Esophagus muscularis mucosa (tissue), 4 donors: ENCODE results near the gene TRIM24. TPM values are rescaled to one million over a fixed set of nuclear protein-coding genes. Genes with fewer than 3 reads are reported as not detected.

Experiments
- DNase-seq: peaks from one replicate; pipeline ENCODE4 v3.0.0-alpha.2; 2017; ENCODE audit errors: extremely low spot score
- H3K27ac ChIP-seq, 4 donors: fragments of 200-600 bp; sonication (generic); replicated peaks in 1 of 4; 1 replicate in 3 of 4; 2 replicates in 1 of 4; pipeline ENCODE4 v1.5.1; 2016 to 2019; ENCODE audit warnings: mild to moderate bottlenecking in 1 of 4
- H3K27me3 ChIP-seq, 4 donors: fragments of 200-600 bp; sonication (generic); one replicate each; pipeline versions ENCODE4 v1.5.1 to v1.6.0; 2016 to 2019
- H3K36me3 ChIP-seq, 4 donors: fragments of 200-600 bp; sonication (generic); one replicate each; pipeline ENCODE4 v1.5.1; 2016 to 2019
- H3K4me1 ChIP-seq, 4 donors: fragments of 200-600 bp; sonication (generic); one replicate each; pipeline ENCODE4 v1.5.1; 2016 to 2019
- H3K4me3 ChIP-seq, 4 donors: fragments of 200-600 bp; sonication (generic); 1 replicate in 2 of 4; 2 replicates in 2 of 4; pipeline ENCODE4 v1.5.1; 2016 to 2019; ENCODE audit warnings: mild to moderate bottlenecking in 4 of 4, moderate library complexity in 1 of 4
- H3K9me3 ChIP-seq, 4 donors: fragments of 200-600 bp; sonication (generic); 1 replicate in 3 of 4; 2 replicates in 1 of 4; pipeline ENCODE4 v1.5.1; 2016 to 2019
- CTCF ChIP-seq, 3 experiments: fragments of 200-600 bp in 2 of 3; fragments of 450-650 bp in 1 of 3; sonication (generic) in 2 of 3; IDR thresholded peaks; one replicate each; pipeline ENCODE4 v1.5.1; 2017 to 2019; ENCODE audit warnings: antibody characterized with exemption in 3 of 3, mild to moderate bottlenecking in 2 of 3, moderate library complexity in 1 of 3
- EP300 ChIP-seq: sonication (generic); formaldehyde crosslinking; IDR thresholded peaks from one replicate; pipeline ENCODE4 v1.6.1; 2017; ENCODE audit warnings: antibody characterized with exemption
- POLR2A ChIP-seq: fragments of 450-650 bp; IDR thresholded peaks from one replicate; pipeline ENCODE4 v1.6.1; 2017; ENCODE audit warnings: antibody characterized with exemption, moderate library complexity, mild to moderate bottlenecking, low read depth
- POLR2AphosphoS5 ChIP-seq, 2 donors: sonication (generic); formaldehyde crosslinking; IDR thresholded peaks; one replicate each; pipeline ENCODE4 v1.6.1; 2017; ENCODE audit warnings: antibody characterized with exemption in 2 of 2
- WGBS: methylation state at CpG from one replicate; pipeline ENCODE4 v1.1.5; 2018; 5-methylcytosine and 5-hydroxymethylcytosine counted together
- intact Hi-C: fragments of 100-400 bp; cut with DNase I; formaldehyde crosslinking; loops from one replicate; pipeline ENCODE4 v1.15.1; 2023
- total RNA-seq, 4 donors: library from RNA; depleted of rRNA; stranded (reverse); fragments of >200 nt; gene quantifications; one replicate each; pipeline versions ENCODE4 v1.1.0 to v1.2.1, GENCODE V29; 2016

TRIM24 gene
- total RNA-seq, 4 donors from 2014 or later, result 8.7 to 15.6 (median 13.1) TPM

GRCh38 chr7:138429577-138430250 is 30.3 kb upstream of the TRIM24 start:
- no peak overlapping the region for H3K27ac ChIP-seq
- peaks cover 0 to 45% (median 26%) of the 10 kb centered on the region in 4 donors for H3K9me3 ChIP-seq
- no peaks in the 10 kb centered on the region for H3K27me3 ChIP-seq
- no peaks in the 10 kb centered on the region for H3K4me1 ChIP-seq
- DNase-seq, result no peak
- whole genome bisulfite sequencing, result 89% methylated on average over 5 of the region's 5 CpGs
- intact Hi-C loops, result no loop called here
- no peak overlapping the region for H3K4me3 ChIP-seq
- H3K36me3 ChIP-seq, result no peaks in the 10 kb centered on the region
- TF ChIP-seq POLR2AphosphoS5 (IDR thresholded peaks at IDR 0.05), result no peak
- no peak for TF ChIP-seq POLR2A
- no peak for TF ChIP-seq EP300

GRCh38 chr7:138431517-138431916 is 28.5 kb upstream of the TRIM24 start:
- intact Hi-C loops, result no loop called here
- H3K4me3 ChIP-seq, result no peak overlapping the region
- DNase-seq, result no peak
- H3K27me3 ChIP-seq, result no peaks in the 10 kb centered on the region
- no peaks in the 10 kb centered on the region for H3K36me3 ChIP-seq
- H3K9me3 ChIP-seq, result peaks cover 0 to 45% (median 26%) of the 10 kb centered on the region in 4 donors
- H3K27ac ChIP-seq, result no peak overlapping the region
- WGBS, result 81% methylated on average over 2 of the region's 2 CpGs
- no peaks in the 10 kb centered on the region for H3K4me1 ChIP-seq
- TF ChIP-seq POLR2A, result no peak
- TF ChIP-seq POLR2AphosphoS5 (IDR thresholded peaks at IDR 0.05), result no peak
- no peak for TF ChIP-seq EP300
- TF ChIP-seq CTCF (IDR thresholded peaks at IDR 0.05), result no peak

GRCh38 chr7:138433583-138434443 is 26.2 kb upstream of the TRIM24 start:
- peaks cover 0 to 27% (median 23%) of the 10 kb centered on the region in 4 donors for H3K9me3 ChIP-seq
- intact Hi-C loops, result no loop called here
- TF ChIP-seq POLR2A (no peak), EP300 (no peak), POLR2AphosphoS5 (IDR thresholded peaks at IDR 0.05) (no peak), CTCF (IDR thresholded peaks at IDR 0.05) (no peak)
- H3K4me3 ChIP-seq, result no peak overlapping the region
- 82% methylated on average over 5 of the region's 6 CpGs for WGBS
- no peaks in the 10 kb centered on the region for H3K36me3 ChIP-seq
- H3K4me1 ChIP-seq, result no peaks in the 10 kb centered on the region
- DNase-seq, result no peak
- H3K27ac ChIP-seq, result no peak overlapping the region
- no peaks in the 10 kb centered on the region for H3K27me3 ChIP-seq

- no peak for DNase-seq
- peaks cover 0 to 19% (median 16%) of the 10 kb centered on the region in 4 donors for H3K9me3 ChIP-seq
- 73% methylated on average over 2 of the region's 2 CpGs for WGBS
- no peaks in the 10 kb centered on the region for H3K36me3 ChIP-seq
- TF ChIP-seq POLR2A (no peak), CTCF (IDR thresholded peaks at IDR 0.05) (no peak), POLR2AphosphoS5 (IDR thresholded peaks at IDR 0.05) (no peak), EP300 (no peak)
- no peak overlapping the region for H3K4me3 ChIP-seq
- intact Hi-C loops, result no loop called here
- no peak overlapping the region for H3K27ac ChIP-seq
- H3K27me3 ChIP-seq, result no peaks in the 10 kb centered on the region
- H3K4me1 ChIP-seq, result no peaks in the 10 kb centered on the region
These were observed 25.5 kb upstream of the TRIM24 start for GRCh38 chr7:138434597-138435019.

- WGBS, result 92% methylated on average over 10 of the region's 10 CpGs
- H3K36me3 ChIP-seq, result no peaks in the 10 kb centered on the region
- no peak overlapping the region for H3K27ac ChIP-seq
- intact Hi-C loops, result no loop called here
- no peaks in the 10 kb centered on the region for H3K4me1 ChIP-seq
- peaks cover 0 to 12% (median 8%) of the 10 kb centered on the region in 4 donors for H3K9me3 ChIP-seq
- no peaks in the 10 kb centered on the region for H3K27me3 ChIP-seq
- no peak for DNase-seq
- no peak overlapping the region for H3K4me3 ChIP-seq
- TF ChIP-seq POLR2A, result no peak
- TF ChIP-seq EP300, result no peak
- no peak for TF ChIP-seq CTCF (IDR thresholded peaks at IDR 0.05)
- TF ChIP-seq POLR2AphosphoS5 (IDR thresholded peaks at IDR 0.05), result no peak
These were observed 24.7 kb upstream of the TRIM24 start for GRCh38 chr7:138435231-138435919.
